C1 segment of cervical spinal cord (tissue), 14 donors: Measurements from ENCODE around the gene RREB1.

Source experiments
- DNase-seq, 14 donors: peaks; one replicate each; lab custom pipeline; 2025; lab: John Stamatoyannopoulos, UW

The RREB1 gene

DNA sequence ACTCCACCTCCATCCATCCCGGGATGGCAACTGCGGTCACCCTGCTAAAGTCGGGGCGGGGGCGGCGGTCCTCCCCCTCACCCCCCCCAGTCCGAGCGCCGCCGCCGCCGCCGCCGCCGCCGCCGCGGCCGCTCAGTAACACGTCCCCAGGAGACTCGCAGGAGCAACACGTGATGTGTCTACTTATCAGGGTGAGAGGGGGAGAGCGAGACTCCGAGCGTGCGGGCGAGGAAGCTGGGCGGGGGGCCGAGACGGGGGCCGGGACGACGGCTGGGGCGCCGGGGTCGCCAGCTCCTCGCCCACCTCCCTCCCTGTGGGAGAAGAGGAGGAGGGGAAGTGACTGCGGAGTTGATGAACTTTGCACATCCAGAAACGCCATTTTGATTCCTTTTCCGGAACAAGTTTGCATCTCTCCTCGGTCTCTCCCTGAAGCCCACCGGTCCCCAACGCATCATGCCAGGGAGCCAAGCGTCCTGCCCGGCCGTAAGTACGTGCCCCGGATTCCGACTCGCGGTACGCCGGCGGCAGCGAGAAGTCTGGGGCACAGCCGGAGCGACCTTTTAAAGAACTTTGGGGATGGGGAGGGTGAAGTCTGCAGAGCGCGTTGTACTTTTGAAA, at the start of gene RREB1:
RREB1 (plus strand) TSS at position 384 of the 618 bp plus-strand sequence. CDS start 73,951 bp downstream, outside the sequence.
- DNase-seq, result peak in 5 of 14 donors; percentile 24 to 53 (median 49)

- no peak for DNase-seq
Measured at GRCh38 chr6:7058250-7058923, 49.4 kb upstream of the RREB1 start.

DNA sequence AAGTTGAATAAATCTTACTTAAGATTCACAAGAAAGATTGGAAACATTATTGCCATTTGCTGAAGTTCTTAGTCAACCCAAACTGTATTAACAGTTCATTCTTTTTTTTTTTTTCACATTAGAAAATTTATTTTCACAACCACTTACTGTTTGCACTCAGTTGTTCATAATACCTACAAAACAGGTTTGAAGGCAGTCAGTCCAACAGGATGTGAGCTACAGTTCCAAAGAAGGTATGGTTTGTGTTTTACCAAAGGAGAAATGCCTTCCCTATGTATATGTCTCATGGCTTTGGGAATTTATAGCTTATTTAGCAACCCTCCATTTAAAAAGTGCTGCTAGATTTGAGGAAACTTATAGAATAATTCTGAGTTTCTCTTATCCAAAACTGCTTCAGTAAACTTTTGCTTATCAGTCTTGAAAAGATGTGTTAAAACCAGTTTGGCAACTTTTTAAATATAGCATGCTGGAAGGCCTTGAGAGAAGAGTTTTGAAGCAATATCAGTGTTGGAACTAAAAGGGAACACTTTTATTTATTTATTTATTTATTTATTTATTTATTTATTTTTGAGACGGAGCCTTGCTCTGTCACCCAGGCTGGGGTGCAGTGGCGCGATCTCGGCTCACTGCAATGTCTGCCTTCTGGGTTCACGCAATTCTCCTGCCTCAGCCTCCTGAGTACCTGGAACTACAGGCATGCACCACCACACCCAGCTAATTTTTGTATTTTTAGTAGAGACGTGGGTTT, 46.8 kb upstream of the RREB1 start:
- DNase-seq, result no peak

- no peak for DNase-seq
Measured at GRCh38 chr6:7062451-7063162, 45.2 kb upstream of the RREB1 start.

DNA sequence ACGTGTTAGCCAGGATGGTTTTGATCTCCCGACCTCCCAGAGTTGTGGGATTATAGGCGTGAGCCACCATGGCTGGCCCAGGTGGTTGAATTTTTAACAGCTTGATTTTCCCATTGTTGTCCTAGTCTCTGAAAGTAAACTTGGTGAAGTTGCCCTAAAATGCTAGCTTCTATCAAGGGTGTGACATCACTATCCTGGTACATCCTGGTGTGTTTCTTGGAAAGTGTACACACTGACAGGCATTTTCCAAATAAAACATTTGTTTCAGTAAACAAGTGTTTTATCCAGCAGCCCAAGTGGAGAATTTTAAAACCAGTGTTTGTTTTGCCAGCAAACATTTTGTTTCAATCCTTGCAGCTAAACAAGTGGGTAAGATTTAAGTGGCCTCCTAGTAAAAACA, 40.5 kb upstream of the RREB1 start:
- no peak for DNase-seq

DNA sequence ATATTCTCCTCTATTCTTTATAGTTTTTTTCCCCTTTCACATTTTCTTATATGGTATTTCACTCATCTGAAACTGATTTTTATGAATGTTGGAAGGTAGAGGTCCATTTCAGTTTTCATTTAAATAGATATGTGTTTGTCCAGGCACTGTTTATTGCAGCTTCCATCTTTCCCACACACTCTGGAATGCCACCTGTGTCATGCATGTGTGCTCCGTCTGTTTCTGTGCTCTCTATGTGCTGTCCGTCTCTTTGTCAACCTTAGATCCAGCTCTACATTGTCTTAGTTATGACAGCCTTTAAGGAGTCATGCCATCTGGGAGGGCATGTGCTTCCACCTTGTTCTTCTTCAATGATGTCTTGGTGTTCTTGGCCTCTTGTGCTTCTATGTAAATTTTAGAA, 36.4 kb upstream of the RREB1 start:
- no peak for DNase-seq

- no peak for DNase-seq
Measured at GRCh38 chr6:7073082-7073820, 34.5 kb upstream of the RREB1 start.

DNA sequence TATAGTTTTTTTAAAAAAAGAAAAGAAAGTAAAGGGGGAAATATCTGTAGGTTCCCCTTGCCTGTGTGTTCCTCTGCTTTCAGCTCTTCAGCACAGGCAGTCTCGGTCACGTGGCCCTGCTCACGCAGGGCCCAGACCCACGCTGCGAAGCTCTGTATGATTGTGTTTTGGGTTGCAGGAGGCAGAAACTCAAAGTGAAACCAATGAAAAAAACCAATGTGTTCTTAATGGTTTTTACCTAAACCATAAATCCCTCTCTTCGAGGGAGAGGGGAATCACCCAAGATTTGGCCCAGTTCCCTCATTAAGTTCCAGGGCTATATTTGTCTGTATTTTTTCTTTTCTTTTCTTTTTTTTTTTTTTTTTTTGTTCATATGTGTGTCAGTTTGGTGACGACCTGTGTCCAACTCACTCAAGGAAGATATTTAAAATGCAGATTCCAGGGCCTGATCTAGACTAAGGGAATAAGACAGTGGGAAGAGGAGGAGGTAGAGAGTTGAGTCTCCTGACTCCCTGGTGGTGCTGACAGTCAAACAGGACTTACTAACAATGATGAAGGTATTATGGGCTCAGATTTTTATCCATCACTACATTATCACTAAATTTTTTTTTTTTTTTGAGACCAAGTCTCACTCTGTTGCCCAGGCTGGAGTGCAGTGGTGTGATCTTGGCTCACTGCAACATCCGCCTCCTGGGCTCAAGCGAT, 33.8 kb upstream of the RREB1 start:
- DNase-seq, result peak in 5 of 14 donors; percentile 13 to 39 (median 20)

- DNase-seq, result no peak
Measured at GRCh38 chr6:7074870-7075269, 32.9 kb upstream of the RREB1 start.

DNA sequence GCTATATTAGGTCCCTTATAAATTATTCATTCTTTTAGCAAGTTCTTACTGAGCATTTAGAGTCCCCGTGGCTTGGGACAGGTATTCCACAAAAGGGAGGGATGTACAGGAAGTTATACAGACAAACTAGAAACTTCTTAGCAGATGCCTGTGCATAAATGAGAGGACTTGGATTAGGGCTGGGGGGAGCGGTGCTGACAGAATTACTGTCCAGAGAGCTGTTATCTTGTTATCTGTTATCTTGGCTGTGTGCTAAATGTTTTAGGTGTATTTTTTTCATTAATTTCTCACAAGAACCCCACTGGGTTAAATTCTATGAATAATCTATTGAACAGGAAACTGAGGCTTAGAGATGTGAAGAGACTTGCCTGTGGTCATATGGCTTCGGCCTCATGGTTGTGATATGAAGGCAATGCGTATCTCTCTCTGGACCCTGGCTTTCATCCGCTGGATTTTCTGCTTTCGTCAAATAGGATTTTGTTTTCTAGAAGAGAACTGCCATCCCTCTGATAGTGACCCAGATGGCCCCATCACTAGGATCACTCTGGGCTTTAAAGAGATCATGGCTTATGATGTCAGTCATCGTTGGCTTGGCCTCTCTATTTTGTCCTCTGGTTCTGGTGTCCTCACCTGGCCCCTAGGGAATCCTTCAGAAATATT, 32.3 kb upstream of the RREB1 start:
- DNase-seq, result no peak

- no peak for DNase-seq
Measured at GRCh38 chr6:7077856-7078255, 29.9 kb upstream of the RREB1 start.

- DNase-seq, result no peak
Measured at GRCh38 chr6:7078856-7079255, 28.9 kb upstream of the RREB1 start.

DNA sequence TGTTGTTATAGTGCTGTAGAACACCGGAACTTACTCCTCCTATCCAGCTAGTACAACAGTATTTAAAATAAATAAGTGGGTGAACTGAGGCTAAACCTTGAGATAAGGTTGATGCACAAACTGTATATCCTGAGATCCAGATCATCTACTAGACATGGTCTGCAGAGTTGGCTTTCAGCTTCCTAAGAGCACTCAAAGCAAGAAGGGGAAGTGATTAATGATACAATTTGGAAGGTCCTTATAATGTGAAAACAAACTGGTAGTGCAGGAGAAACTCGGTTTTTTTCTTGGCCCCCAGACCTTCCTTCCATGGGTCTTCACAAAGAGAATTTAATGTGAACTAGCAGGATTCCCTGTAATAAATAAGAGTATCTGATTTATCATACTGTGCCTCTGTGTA, 27.4 kb upstream of the RREB1 start:
- DNase-seq, result no peak

GRCh38 chr6:7085911-7086310, 21.9 kb upstream of the RREB1 start:
- peak in 5 of 14 donors; percentile 8 to 37 (median 13) for DNase-seq

GRCh38 chr6:7086488-7086887, 21.3 kb upstream of the RREB1 start:
- DNase-seq, result peak in 2 of 14 donors; percentile 6 to 12

DNA sequence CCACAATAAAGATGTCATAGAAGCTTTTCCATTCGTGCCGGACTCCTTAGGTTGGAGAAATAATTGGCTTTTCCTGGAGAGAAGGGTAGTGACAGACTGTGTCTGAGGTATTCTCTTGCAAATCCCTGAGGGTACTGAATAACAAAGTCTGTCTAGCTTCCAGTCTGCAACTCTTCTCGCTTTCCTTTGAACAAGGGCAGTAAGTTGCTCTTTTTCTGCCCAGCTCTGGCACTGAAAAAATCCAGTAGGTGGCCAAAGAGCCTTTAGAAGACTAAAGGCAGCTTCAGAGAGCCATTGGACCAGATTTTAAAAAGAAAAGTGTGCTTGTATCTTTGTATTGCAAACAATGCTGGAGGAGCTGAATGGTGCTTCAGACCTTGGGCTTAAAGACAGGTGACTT, 20.7 kb upstream of the RREB1 start:
- peak in 1 of 14 donors; percentile 11 for DNase-seq

GRCh38 chr6:7087491-7087979, 20.2 kb upstream of the RREB1 start:
- no peak for DNase-seq

DNA sequence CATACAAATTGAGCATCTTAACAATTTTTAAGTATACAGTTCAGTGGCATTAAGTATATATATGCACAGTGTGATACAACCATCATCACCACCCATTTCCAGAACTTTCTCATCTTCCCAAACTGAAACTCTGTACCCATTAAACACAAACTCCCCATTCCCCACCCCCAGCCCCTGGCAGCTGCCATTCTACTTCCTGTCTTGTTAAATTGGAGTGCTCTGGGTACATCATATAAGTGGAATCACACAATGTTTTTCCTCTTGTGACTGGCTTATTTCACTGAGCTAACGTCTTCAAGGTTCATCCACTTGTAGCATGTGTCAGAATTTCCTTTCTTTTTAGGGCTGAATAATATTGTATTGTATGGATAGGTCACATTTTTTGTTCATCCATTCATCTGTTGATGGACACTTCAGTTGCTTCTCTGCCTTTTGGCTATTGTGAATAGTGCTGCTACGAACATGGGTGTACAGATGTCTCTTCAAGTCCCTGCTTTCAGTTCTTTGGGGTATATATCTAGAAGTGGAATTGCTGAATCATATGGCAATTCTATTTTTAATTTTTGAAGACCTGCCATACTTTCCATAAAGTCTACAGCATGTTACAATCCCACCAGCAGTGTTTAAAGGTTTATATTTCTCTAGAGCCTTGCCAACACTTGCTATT, 19.6 kb upstream of the RREB1 start:
- no peak for DNase-seq

DNA sequence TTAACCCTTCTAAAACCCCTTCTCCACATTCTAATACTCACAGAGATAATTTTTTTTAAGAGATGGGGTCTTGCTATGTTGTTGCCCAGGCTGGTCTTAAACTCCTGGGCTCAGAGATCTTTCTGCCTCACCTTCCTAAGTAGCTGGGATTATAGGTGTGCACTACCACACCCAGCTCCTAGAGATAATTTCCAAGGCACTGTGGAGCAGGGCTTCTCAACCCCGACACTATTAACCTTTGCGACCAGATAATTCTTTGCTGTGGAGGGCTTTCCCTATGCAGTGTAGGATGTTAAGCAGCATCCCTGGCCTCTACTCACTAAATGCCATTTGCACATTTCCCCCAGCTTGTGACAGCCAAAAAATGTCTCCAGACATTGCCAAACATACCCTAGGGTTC, 8.8 kb upstream of the RREB1 start:
- DNase-seq, result no peak
